T-helper 17 cell (primary cell): ENCODE measurements around the gene CD164. TPM values are rescaled to one million over a fixed set of nuclear protein-coding genes. Genes with fewer than 3 reads are reported as not detected.

ENCODE experiments used
- ATAC-seq: fragments of 150-1000 bp; cut with Tn5 transposase; 2 replicates; pipeline ENCODE4 v1.10.0; 2021; ENCODE audit warnings: mild to moderate bottlenecking, moderate library complexity
- DNase-seq, 3 donors: peaks; one replicate each; pipeline versions ENCODE4 v3.0.0 to v3.0.0-alpha.2; 2020 to 2021
- H3K9me3 ChIP-seq: one replicate; pipeline ENCODE4 v1.7.0; 2013; ENCODE audit warnings: low read length, mild to moderate bottlenecking; ENCODE audit not compliant: control insufficient read depth, poor library complexity, severe bottlenecking
- H3K27ac Mint-ChIP-seq: one replicate; pipeline ENCODE4 v1.8.0; 2022; ENCODE audit warnings: mild to moderate bottlenecking, moderate library complexity, mixed read lengths
- H3K27me3 Mint-ChIP-seq: one replicate; pipeline ENCODE4 v1.8.0; 2022; ENCODE audit warnings: mixed read lengths
- H3K36me3 Mint-ChIP-seq: one replicate; pipeline ENCODE4 v1.8.0; 2022; ENCODE audit warnings: low read depth, mixed read lengths
- H3K4me1 Mint-ChIP-seq: one replicate; pipeline ENCODE4 v1.8.0; 2022; ENCODE audit warnings: mild to moderate bottlenecking, mixed read lengths
- H3K4me3 Mint-ChIP-seq: one replicate; pipeline ENCODE4 v1.8.0; 2022; ENCODE audit warnings: mild to moderate bottlenecking, moderate library complexity, mixed read lengths
- total RNA-seq, 4 donors: library from RNA in 2 of 4; stranded (reverse) in 2 of 4; gene quantifications; one replicate each; pipeline ENCODE4 v1.2.3 and lab custom pipeline; 2022 to 2026

Gene CD164
- total RNA-seq (100 to 1,000 TPM; 171 to 176 TPM), total RNA-seq (lab: John Stamatoyannopoulos, UW) (164 to 238 reads per million in 2 donors)

- H3K4me1 Mint-ChIP-seq, result peaks cover 36% of the 10 kb centered on the region
Observed at GRCh38 chr6:109381747-109382575, at the start of gene CD164. Gene CD164 (minus strand): TSS chr6:109382467. CDS start chr6:109382378, 89 bp downstream.

GRCh38 chr6:109429496-109429895 is 47.2 kb upstream of the CD164 start:
- no peaks in the 10 kb centered on the region for H3K9me3 ChIP-seq
- H3K36me3 Mint-ChIP-seq, result peaks cover 4% of the 10 kb centered on the region
- ATAC-seq (no peak), DNase-seq (no peak)
- H3K4me3 Mint-ChIP-seq, result no peak overlapping the region
- H3K4me1 Mint-ChIP-seq, result peaks cover 3% of the 10 kb centered on the region
- H3K27ac Mint-ChIP-seq, result no peak overlapping the region
- H3K27me3 Mint-ChIP-seq, result peaks cover 18% of the 10 kb centered on the region

More at GRCh38 chr6:109381747-109382575, at the start of gene CD164:
- Mint-ChIP-seq H3K4me3 (peak within 1 kb of the TSS; percentile 95), H3K27ac (peak within 1 kb of the TSS; percentile 99), H3K36me3 (peaks cover 8% of the 10 kb centered on the region), H3K27me3 (no peaks in the 10 kb centered on the region)
- ATAC-seq, result peak; percentile 67
- H3K9me3 ChIP-seq, result no peaks in the 10 kb centered on the region
- DNase-seq, result peak; percentile 90 to 93 (median 91)

GRCh38 chr6:109428889-109429477 is 46.7 kb upstream of the CD164 start:
- peak overlapping the region; percentile 5 for H3K4me3 Mint-ChIP-seq
- ATAC-seq, result no peak
- no peak for DNase-seq
- peaks cover 18% of the 10 kb centered on the region for H3K27me3 Mint-ChIP-seq
- H3K9me3 ChIP-seq, result no peaks in the 10 kb centered on the region
- peaks cover 3% of the 10 kb centered on the region for H3K4me1 Mint-ChIP-seq
- H3K36me3 Mint-ChIP-seq, result peaks cover 4% of the 10 kb centered on the region
- H3K27ac Mint-ChIP-seq, result no peak overlapping the region

- ATAC-seq (no peak), DNase-seq (no peak)
- Mint-ChIP-seq H3K4me1 (peaks cover 3% of the 10 kb centered on the region), H3K36me3 (peaks cover 6% of the 10 kb centered on the region), H3K4me3 (no peak overlapping the region), H3K27ac (no peak overlapping the region), H3K27me3 (peaks cover 11% of the 10 kb centered on the region)
- no peaks in the 10 kb centered on the region for H3K9me3 ChIP-seq
Observed at GRCh38 chr6:109424946-109425345, 42.7 kb upstream of the CD164 start.

GRCh38 chr6:109421184-109421583 is 38.9 kb upstream of the CD164 start:
- peaks cover 4% of the 10 kb centered on the region for H3K36me3 Mint-ChIP-seq
- H3K27ac Mint-ChIP-seq, result no peak overlapping the region
- DNase-seq (no peak), ATAC-seq (no peak)
- H3K4me1 Mint-ChIP-seq, result peaks cover 3% of the 10 kb centered on the region
- no peak overlapping the region for H3K4me3 Mint-ChIP-seq
- no peaks in the 10 kb centered on the region for H3K9me3 ChIP-seq
- H3K27me3 Mint-ChIP-seq, result peaks cover 7% of the 10 kb centered on the region

GRCh38 chr6:109420751-109421150 is 38.5 kb upstream of the CD164 start:
- H3K36me3 Mint-ChIP-seq, result peaks cover 4% of the 10 kb centered on the region
- ATAC-seq, result no peak
- no peaks in the 10 kb centered on the region for H3K9me3 ChIP-seq
- H3K4me1 Mint-ChIP-seq, result peaks cover 3% of the 10 kb centered on the region
- no peak for DNase-seq
- no peak overlapping the region for H3K27ac Mint-ChIP-seq
- no peak overlapping the region for H3K4me3 Mint-ChIP-seq
- H3K27me3 Mint-ChIP-seq, result peaks cover 7% of the 10 kb centered on the region

GRCh38 chr6:109417646-109418045 is 35.4 kb upstream of the CD164 start:
- Mint-ChIP-seq H3K27ac (no peak overlapping the region), H3K4me1 (no peaks in the 10 kb centered on the region), H3K36me3 (peaks cover 7% of the 10 kb centered on the region), H3K4me3 (no peak overlapping the region), H3K27me3 (peaks cover 7% of the 10 kb centered on the region)
- no peak for ATAC-seq
- H3K9me3 ChIP-seq, result no peaks in the 10 kb centered on the region
- no peak for DNase-seq

GRCh38 chr6:109411034-109411433 is 28.8 kb upstream of the CD164 start:
- H3K4me3 Mint-ChIP-seq, result no peak overlapping the region
- ATAC-seq (no peak), DNase-seq (no peak)
- no peak overlapping the region for H3K27ac Mint-ChIP-seq
- H3K36me3 Mint-ChIP-seq, result peaks cover 4% of the 10 kb centered on the region
- H3K9me3 ChIP-seq, result no peaks in the 10 kb centered on the region
- peaks cover 10% of the 10 kb centered on the region for H3K27me3 Mint-ChIP-seq
- no peaks in the 10 kb centered on the region for H3K4me1 Mint-ChIP-seq

GRCh38 chr6:109406196-109406595 is 23.9 kb upstream of the CD164 start:
- DNase-seq, result no peak
- no peak overlapping the region for H3K27ac Mint-ChIP-seq
- H3K9me3 ChIP-seq, result no peaks in the 10 kb centered on the region
- H3K27me3 Mint-ChIP-seq, result peaks cover 7% of the 10 kb centered on the region
- H3K36me3 Mint-ChIP-seq, result no peaks in the 10 kb centered on the region
- no peaks in the 10 kb centered on the region for H3K4me1 Mint-ChIP-seq
- H3K4me3 Mint-ChIP-seq, result no peak overlapping the region
- ATAC-seq, result no peak

- no peak for DNase-seq
- Mint-ChIP-seq H3K36me3 (peaks cover 4% of the 10 kb centered on the region), H3K27me3 (peaks cover 9% of the 10 kb centered on the region), H3K4me1 (peaks cover 6% of the 10 kb centered on the region), H3K27ac (no peak overlapping the region), H3K4me3 (no peak overlapping the region)
- ATAC-seq, result no peak
- H3K9me3 ChIP-seq, result no peaks in the 10 kb centered on the region
Observed at GRCh38 chr6:109397020-109397419, 14.8 kb upstream of the CD164 start.

GRCh38 chr6:109396046-109396718 is 13.9 kb upstream of the CD164 start:
- Mint-ChIP-seq H3K4me1 (peaks cover 6% of the 10 kb centered on the region), H3K27ac (peak overlapping the region; percentile 56), H3K4me3 (no peak overlapping the region), H3K36me3 (peaks cover 4% of the 10 kb centered on the region), H3K27me3 (peaks cover 9% of the 10 kb centered on the region)
- DNase-seq (no peak), ATAC-seq (no peak)
- H3K9me3 ChIP-seq, result no peaks in the 10 kb centered on the region

GRCh38 chr6:109393886-109394281 is 11.6 kb upstream of the CD164 start:
- H3K4me3 Mint-ChIP-seq, result no peak overlapping the region
- peaks cover 4% of the 10 kb centered on the region for H3K36me3 Mint-ChIP-seq
- no peaks in the 10 kb centered on the region for H3K9me3 ChIP-seq
- DNase-seq (no peak), ATAC-seq (no peak)
- H3K27me3 Mint-ChIP-seq, result peaks cover 9% of the 10 kb centered on the region
- no peak overlapping the region for H3K27ac Mint-ChIP-seq
- peaks cover 9% of the 10 kb centered on the region for H3K4me1 Mint-ChIP-seq

- ATAC-seq (no peak), DNase-seq (no peak)
- no peak overlapping the region for H3K27ac Mint-ChIP-seq
- peaks cover 4% of the 10 kb centered on the region for H3K36me3 Mint-ChIP-seq
- H3K4me1 Mint-ChIP-seq, result peaks cover 9% of the 10 kb centered on the region
- no peak overlapping the region for H3K4me3 Mint-ChIP-seq
- no peaks in the 10 kb centered on the region for H3K9me3 ChIP-seq
- peaks cover 9% of the 10 kb centered on the region for H3K27me3 Mint-ChIP-seq
Observed at GRCh38 chr6:109393157-109393885, 11.1 kb upstream of the CD164 start.
